ENCODE results near the gene NHLRC4. TPM values are rescaled to one million over a fixed set of nuclear protein-coding genes. Genes with fewer than 3 reads are reported as not detected.

The NHLRC4 gene, protein sequence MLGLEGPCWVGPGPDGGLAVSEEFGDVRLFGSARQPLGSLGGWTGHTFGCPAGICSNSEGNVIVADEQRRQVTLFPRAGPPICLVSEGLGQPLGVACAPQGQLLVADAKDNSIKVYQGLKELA
- total RNA-seq = 0.99 and 1.3 TPM in 2 replicates

DNA sequence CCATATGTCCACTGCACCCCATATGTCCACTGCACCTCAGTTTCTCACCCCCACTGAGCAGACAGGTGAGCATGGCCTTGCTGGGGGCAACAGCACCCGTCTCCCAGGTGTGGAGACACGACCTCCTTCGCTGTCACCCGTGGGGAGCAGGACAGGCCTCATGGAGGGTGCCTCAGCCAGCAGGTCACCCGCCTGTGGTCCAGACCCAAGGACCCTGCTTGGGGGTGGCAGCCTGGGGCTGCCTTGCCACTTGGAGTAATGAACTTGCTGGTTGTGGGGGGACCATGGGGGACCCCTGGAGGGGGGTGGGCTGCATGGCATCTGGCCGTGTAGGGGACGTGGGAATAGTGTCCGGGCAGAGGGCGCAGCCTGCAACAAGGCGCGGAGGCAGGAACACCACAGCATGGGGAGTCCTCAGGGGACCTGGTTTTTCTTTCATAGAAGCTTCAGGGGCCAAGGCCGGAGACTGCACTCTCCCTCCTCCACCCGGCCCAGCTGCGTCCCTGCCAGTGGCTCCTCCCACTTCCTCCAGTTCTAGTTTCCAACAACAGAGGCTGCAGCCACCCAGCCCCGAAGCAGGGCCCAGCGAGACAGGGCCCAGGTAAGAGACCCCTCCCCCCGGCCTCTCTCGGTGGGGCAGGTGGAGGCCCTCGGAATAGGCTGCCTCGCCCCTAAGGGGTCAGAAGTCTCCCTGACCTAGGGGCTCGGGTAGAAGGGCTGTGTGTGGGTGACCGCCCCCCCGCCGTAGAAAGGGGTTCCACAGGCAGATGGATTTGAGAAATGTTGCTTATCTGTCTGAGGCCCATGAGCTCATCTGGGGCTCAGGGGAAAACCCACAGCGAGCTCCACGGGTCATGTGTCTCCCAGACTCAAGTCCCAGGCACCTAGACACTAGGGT is at the start of gene NHLRC4:
Gene NHLRC4, plus strand, starts transcription at position 531 of the 898 bp plus-strand sequence. CDS start 1,043 bp downstream, outside the sequence.

GRCh38 chr16:527015-527903 is 39.5 kb upstream of the NHLRC4 start, which contains the start of gene CAPN15:
TSS of gene CAPN15 (plus strand) at chr16:527712. CDS start at chr16:546839, 19,127 bp downstream.

DNA sequence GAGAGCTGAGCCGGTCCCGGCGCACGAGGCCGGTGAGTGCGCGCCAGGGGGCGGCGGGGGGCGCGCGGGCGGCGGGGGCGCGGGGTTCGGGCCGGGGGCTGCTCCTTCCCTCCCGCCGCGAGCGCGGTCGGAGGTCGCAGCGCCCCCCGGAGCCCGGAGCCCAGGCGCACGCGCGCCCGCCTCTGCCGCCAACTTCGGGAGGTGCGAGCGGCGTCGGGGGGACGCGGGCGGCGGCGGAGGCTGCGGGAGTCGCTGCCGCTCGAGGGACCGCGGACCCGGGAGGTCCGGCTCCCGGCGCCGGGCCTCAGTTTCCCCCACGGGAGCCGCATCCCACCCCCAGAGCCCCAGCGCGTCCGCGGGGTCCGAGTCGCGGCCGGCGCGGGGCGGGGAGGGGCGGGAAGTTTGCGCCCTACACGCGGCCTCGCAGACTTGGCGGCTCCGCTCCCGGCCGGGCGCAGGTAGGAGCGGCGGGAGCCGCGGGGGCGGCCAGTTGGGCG is 6.6 kb upstream of the NHLRC4 start, which contains the start of gene PRR35:
Gene PRR35, plus strand, starts transcription at position 191 of the 497 bp plus-strand sequence. CDS start 2,901 bp downstream, outside the sequence.

DNA sequence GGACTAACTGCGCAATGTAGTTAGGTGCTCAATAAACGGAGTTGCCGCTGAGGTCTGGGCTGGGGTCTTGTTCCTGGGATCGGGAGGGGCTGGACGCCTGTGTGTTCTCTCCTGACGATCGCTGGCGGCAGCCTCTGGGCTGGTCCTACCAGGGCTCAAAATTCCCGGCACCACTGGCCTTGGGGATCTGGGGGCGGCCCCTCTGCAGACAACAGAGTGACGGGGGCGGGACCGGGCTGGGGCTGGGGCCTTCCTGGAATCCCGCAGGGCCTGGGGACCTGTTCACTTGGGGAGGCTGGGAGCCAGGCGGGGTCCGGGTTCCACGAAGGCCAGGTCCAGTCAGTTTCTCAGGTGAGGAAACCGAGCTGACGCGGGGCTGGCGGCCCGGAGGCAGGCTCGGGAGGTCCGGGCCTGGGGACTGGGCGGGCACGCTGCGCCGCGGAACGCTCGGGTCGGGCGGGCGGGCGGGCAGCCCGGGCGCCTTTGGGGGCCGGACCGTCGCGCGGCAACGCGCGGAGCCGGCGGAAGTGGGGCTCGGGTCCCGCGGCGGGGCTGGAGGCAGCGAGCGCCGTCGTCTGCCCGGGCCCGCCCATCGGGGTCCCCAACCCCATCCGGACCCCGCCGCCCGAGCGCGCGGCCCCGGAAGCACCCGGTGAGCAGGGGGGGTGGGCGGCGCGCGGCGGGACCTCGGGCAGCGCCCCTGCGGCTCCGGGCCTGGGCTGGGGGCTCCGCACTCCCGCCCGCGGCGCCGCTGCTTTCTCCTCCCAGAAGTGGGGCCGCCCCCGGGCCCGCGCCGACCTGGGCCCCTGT is 2.8 kb downstream of the NHLRC4 start, which contains the start of gene PIGQ:
Gene PIGQ, plus strand, starts transcription at position 524 of the 810 bp plus-strand sequence. CDS start 4,107 bp downstream, outside the sequence.

DNA sequence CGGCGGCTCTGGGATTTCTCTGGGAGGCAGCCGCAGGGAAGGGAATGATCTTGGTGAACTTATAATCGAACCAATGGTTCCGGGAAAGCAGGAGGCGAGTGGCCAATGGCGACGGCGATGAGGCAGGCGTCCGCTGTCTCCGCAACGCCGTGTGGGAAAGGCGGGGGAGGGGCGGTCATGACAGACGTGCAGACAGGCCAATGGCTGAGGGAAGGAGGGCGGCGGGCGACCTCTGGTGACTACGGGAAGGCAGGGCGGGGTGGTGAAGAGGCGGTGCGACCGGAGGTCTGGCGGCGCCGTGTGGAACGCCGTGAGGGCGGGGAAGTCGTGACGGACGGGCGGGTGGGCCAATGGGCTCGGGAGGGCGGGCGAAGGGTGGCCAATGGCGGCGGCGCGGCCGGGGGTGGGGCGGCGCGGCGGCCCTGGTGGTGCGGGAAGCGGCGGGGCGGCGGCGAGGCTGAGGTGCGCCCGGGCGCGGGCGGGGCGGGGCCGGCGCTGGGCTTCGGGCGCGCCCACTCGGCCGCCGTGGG is 22.9 kb downstream of the NHLRC4 start, which contains the start of gene RAB40C:
Gene RAB40C, plus strand, starts transcription at position 409 of the 530 bp plus-strand sequence. CDS start 226 bp downstream, outside the sequence.

Other genes with a start within 250 kb of the NHLRC4 start
- gene AXIN1, start 214.3 kb upstream of the NHLRC4 start, total RNA-seq = 20.3 and 26.9 TPM in 2 replicates
- gene MRPL28, start 196.5 kb upstream of the NHLRC4 start, total RNA-seq = 37.6 and 39.2 TPM in 2 replicates
- 64.9 and 113 TPM in 2 replicates for gene PGAP6, start 185.0 kb upstream of the NHLRC4 start, total RNA-seq
- 81.9 and 94.9 TPM in 2 replicates for gene NME4, start 169.8 kb upstream of the NHLRC4 start, total RNA-seq
- gene DECR2, start 165.1 kb upstream of the NHLRC4 start, total RNA-seq = 11.5 and 12.5 TPM in 2 replicates
- 31.0 and 38.4 TPM in 2 replicates for gene RAB11FIP3, start 141.4 kb upstream of the NHLRC4 start, total RNA-seq
- gene CAPN15, start 39.3 kb upstream of the NHLRC4 start, total RNA-seq = 28.5 and 48.7 TPM in 2 replicates
- gene PRR35, start 6.6 kb upstream of the NHLRC4 start, total RNA-seq = not detected in 2 replicates
- gene PIGQ, start 3.0 kb downstream of the NHLRC4 start, total RNA-seq = 31.5 and 39.1 TPM in 2 replicates
- 12.6 and 13.6 TPM in 2 replicates for gene RAB40C, start 23.1 kb downstream of the NHLRC4 start, total RNA-seq
- 0.26 TPM in 2 replicates for gene WFIKKN1, start 64.0 kb downstream of the NHLRC4 start, total RNA-seq
- 61.8 and 71.3 TPM in 2 replicates for gene METTL26, start 69.3 kb downstream of the NHLRC4 start, total RNA-seq
- 11.3 and 19.8 TPM in 2 replicates for gene MCRIP2, start 74.8 kb downstream of the NHLRC4 start, total RNA-seq
- 9.3 and 18.1 TPM in 2 replicates for gene WDR90, start 82.4 kb downstream of the NHLRC4 start, total RNA-seq
- gene RHOT2, start 101.1 kb downstream of the NHLRC4 start, total RNA-seq = 29.1 and 39.2 TPM in 2 replicates
- gene RHBDL1, start 108.7 kb downstream of the NHLRC4 start, total RNA-seq = 2.7 and 9.1 TPM in 2 replicates
- gene STUB1, start 113.4 kb downstream of the NHLRC4 start, total RNA-seq = 73.9 and 106 TPM in 2 replicates
- gene JMJD8, start 117.3 kb downstream of the NHLRC4 start, total RNA-seq = 54.5 and 58.5 TPM in 2 replicates
- gene WDR24, start 123.4 kb downstream of the NHLRC4 start, total RNA-seq = 7.9 and 10.3 TPM in 2 replicates
- gene FBXL16, start 138.8 kb downstream of the NHLRC4 start, total RNA-seq = 0.07 and 0.13 TPM in 2 replicates
- 81.0 and 110 TPM in 2 replicates for gene METRN, start 148.1 kb downstream of the NHLRC4 start, total RNA-seq
- 17.7 and 23.0 TPM in 2 replicates for gene ANTKMT, start 154.1 kb downstream of the NHLRC4 start, total RNA-seq
- 1.6 and 4.9 TPM in 2 replicates for gene CCDC78, start 159.4 kb downstream of the NHLRC4 start, total RNA-seq
- gene HAGHL, start 160.1 kb downstream of the NHLRC4 start, total RNA-seq = 9.5 and 23.7 TPM in 2 replicates
- gene CIAO3, start 174.0 kb downstream of the NHLRC4 start, total RNA-seq = 29.5 and 35.8 TPM in 2 replicates
- not detected in 2 replicates for gene MSLN, start 193.7 kb downstream of the NHLRC4 start, total RNA-seq
- 17.1 and 28.9 TPM in 2 replicates for gene RPUSD1, start 221.4 kb downstream of the NHLRC4 start, total RNA-seq
- 6.5 and 8.7 TPM in 2 replicates for gene CHTF18, start 221.6 kb downstream of the NHLRC4 start, total RNA-seq
- gene GNG13, start 233.7 kb downstream of the NHLRC4 start, total RNA-seq = not detected in 2 replicates

Data from smooth muscle cell of the pulmonary artery (primary cell).